ENCODE data around the gene AVPR1A.
"Not testable (repeated sequence)": the region's sequence is repeated elsewhere in the genome, so short reads cannot be mapped to it uniquely, and the experiment has no call there.

Gene AVPR1A

DNA sequence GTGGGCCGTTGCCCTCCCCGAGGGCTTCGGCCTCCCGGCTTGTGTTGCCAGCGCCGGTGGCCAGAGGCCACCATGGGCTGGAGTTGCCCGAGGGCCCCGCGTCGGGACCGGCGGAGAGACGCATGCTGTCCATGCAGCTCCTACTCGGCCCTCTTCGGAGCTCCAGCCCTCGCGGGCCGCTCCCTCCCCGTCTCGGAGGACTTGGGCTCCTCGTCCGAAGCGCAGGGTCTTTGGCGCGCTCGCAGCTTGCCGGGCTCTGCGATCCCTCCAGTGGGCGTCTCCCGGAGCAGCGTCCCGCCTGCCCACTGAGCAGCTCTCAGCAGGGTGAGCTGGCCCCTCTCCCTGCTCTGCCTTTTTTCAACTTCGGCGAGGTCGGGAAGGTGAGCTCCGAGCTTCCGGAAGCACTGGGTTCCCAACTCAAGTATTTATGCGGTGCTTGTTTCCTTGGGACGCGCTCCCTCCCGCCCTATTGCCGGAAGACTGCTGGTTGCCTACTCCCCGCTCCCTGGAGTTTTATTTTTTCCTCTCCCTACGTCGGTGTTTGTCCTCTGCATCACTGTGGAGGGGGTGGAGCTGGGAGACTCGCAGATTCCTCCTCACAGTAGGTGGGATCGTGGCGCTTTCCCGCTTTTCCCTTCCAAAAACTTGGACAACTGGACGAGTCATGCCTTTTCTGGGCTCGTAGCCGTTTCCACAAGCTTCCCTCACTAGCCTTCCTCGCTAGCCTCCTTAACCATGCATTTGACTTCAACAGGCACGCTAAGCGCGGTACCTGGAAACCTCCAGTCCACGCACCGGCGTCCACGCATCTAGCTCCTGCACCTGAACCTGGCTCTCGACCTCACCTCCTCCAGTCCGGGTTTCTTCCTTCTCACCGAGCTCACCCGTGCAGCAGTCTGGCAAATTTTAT lies at the start of gene AVPR1A:
Gene AVPR1A (minus strand): TSS at position 489 of the 910 bp plus-strand sequence. CDS start 365 bp downstream, at position 124.
- peak in 3 of 51 donors; percentile 2 to 30 (median 21) for DNase-seq

DNA sequence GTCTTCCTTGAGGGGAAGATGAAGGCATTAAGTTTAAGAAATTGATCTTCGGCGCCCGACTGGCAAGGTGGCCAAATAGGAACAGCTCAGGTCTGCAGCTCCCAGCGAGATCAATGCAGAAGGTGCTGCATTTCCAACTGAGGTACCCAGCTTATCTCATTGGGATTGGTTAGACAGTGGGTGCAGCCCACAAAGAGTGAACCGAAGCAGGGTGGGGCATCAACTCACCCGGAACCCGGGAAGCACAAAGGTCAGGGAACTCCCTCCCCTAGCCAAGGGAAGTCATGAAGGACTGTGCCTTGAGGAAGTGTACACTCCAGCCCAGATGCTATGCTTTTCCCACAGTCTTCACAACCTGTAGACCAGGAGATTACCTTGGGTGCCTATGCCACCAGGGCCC lies 45.2 kb upstream of the AVPR1A start:
- no peak for DNase-seq

- no peak for DNase-seq
These were observed 28.2 kb upstream of the AVPR1A start for GRCh38 chr12:63179224-63179623.

DNA sequence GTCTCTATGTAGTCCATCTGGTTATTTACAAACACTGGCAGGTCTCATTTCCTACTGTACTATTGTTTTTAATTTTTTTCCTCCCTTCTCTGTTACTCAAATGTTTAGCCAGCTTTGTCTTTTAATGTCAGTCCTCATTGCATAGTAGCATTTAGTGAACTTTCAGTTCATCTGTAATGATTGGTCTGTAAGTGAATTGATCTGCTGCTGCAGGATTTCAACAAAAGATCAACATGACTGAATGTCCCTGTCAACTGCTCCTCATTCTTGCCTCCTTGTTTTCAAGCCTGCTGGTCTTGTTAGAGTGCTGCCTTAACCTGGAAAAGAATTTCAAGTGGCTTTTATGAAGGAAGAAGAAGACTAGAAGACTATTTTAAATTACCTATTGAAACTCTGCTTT lies 19.3 kb upstream of the AVPR1A start:
- no peak for DNase-seq

DNA sequence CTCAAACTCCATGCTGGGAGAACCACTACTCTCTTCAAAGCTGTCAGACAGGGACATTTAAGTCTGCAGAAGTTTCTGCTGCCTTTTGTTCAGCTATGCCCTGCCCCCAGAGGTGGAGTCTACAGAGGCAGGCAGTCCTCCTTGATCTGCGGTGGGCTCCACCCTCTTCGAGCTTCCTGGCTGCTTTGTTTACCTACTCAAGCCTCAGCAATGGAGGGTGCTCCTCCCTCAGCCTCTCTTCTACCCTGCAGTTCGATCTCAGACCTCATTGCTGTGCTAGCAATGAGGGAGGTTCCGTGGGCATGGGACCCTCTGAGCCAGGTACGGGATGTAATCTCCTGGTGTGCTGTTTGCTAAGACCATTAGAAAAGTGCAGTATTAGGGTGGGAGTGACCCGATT lies 16.7 kb upstream of the AVPR1A start:
- not testable (repeated sequence) for DNase-seq

GRCh38 chr12:63164911-63165310 lies 13.9 kb upstream of the AVPR1A start:
- DNase-seq: no peak

DNA sequence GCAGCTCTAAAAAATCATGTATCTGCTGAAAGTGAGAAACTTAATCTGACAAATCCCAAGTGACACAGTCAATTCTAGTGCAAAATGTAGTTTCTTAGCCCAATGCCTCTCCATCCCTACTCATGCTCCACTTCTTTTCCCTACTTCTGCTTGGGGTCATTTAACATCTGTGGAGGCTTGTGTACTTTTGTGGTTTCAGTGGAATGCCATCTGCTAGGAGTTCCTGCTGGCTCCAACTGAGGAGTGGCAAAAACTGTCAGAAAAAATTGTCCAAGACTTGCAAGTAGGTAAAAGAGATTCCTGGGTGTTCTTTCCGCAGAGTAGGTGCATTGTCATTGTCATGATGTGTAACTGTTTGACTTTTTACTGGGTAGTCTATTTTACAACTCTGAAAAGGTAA lies 12.5 kb upstream of the AVPR1A start:
- no peak for DNase-seq

GRCh38 chr12:63155375-63155774 lies 4.4 kb upstream of the AVPR1A start:
- DNase-seq: no peak

DNA sequence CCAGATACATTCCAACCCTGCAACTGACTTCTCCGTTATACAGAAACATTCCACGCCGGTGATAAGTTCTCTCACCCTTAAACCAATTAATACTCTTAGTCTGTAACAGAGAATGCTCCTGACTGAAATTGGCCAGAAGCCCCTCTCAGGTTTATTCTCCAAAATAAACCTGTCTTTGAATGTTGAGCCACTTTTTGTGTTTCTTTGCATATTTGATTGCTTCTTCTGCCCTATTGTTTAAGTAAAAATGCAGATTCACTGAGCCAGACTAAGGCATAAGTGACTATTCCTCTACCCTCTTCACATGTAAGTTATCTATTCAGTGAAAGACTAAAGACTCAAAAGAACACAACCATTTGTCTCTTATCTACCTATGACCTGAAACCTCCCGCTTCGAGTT lies 3.6 kb upstream of the AVPR1A start:
- no peak for DNase-seq

- no peak for DNase-seq
These were observed 1.3 kb upstream of the AVPR1A start for GRCh38 chr12:63152321-63152700.

GRCh38 chr12:63151623-63152320 lies 771 bp upstream of the AVPR1A start:
- peak in 17 of 51 donors; percentile 4 to 46 (median 14) for DNase-seq

- DNase-seq: no peak
These were observed 890 bp downstream of the AVPR1A start for GRCh38 chr12:63149909-63150712.

DNA sequence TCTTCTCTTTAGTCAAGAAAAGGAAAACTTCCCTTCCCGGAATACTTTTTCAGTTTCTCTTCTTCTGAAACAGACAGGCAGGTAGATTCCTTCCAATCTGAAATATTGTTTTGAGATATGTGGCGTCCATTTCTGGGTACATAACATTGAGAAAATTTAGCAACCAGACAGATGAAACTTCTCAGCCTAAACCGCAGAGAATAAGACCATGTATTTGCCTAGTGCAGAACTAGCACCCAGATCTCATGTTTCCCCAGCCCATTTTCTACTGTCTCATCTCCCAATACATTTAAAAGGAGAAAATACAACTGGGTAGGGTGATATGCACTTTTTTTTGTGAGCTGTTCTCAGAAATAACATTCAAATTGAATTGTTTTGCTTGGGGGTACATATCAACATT lies 6.4 kb downstream of the AVPR1A start:
- no peak for DNase-seq

DNA sequence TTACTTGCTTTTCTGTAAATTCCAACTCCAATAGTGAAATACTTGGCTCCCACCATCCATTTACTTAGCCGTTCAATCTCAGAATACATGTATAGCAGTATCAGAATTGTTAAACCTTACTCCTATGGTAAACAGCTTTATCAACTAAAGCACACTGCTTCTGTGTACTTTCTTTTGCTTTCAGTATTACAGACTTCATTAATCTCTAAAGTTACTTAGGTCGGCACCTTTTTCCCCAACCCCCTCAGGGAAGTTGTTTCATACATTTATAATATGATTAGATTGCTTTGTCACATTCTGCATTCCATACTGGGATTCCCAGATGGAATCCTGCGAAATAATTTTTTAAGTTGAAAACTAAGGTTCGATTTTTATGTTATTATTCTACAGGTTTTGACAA lies 12.5 kb downstream of the AVPR1A start:
- no peak for DNase-seq

DNA sequence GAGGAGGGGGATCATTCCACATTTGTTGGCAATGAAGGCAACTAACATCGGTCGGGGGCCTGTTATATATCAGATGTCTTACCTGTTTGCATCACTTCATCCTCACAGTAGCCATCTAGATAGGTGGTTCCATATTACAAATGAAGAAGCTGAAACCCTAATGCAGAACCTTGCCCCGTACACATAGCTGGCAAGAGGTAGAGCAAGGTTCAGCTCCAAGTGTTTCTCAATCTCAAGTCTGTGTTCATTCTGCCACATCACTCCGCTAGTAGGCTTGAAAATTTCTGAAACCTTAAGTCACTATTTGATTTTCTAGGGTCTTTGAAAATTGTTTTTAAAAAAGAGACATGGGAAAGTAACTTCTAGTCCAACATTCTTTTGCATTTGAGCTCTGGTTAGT lies 17.0 kb downstream of the AVPR1A start:
- no peak for DNase-seq

DNA sequence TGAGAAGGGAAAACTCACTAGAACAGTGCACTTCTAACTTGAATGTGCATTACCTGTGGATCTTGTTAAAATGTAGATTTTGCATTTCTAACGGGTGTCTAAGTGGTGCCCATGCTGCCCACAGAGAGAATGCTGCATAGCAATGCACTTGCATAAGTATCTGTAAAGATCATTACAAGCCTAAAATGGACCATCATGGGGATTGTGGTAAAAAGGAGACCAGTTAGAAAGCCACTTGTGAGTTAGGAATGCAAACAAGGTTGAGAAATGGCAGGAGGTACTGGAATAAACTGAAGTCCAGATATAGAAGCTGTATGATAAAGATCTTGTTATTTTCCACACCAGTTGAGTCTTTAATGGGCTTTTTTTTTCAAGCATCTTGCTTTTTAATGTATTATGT lies 18.8 kb downstream of the AVPR1A start:
- no peak for DNase-seq

- no peak for DNase-seq
These were observed 21.1 kb downstream of the AVPR1A start for GRCh38 chr12:63129927-63130326.

- DNase-seq: no peak
These were observed 26.2 kb downstream of the AVPR1A start for GRCh38 chr12:63124778-63125177.

DNA sequence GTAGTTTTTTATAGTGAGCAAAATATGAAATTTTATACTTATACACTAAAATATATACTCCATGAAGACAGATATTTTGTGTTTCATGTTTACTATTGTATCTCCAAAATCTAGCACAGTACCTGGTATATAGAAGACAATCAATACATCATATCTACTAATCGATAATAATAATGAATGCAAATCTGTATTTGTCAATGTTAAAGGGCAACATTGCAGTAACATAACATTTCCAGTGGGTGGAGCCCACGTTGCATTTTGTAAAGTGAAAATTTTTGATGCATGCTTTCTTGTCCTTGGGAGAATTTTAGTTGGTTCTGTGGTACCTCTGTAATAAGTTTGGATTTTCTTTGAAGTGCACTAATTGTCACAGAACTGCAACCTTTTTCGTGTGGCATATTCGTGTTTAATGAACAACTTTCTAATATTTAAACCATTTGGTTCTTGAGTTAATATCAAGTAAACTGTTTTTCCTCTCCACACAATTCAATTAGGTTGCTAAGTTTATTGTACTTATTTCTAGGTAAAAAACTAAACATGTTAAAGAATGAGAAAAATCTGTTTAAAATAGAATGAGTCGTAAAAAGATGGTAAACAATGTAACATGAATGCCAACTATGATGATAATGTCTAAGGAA lies 47.4 kb downstream of the AVPR1A start:
- DNase-seq: peak in 2 of 51 donors; percentile 2 to 8

- no peak for DNase-seq
These were observed 49.1 kb downstream of the AVPR1A start for GRCh38 chr12:63101920-63102319.

DNA sequence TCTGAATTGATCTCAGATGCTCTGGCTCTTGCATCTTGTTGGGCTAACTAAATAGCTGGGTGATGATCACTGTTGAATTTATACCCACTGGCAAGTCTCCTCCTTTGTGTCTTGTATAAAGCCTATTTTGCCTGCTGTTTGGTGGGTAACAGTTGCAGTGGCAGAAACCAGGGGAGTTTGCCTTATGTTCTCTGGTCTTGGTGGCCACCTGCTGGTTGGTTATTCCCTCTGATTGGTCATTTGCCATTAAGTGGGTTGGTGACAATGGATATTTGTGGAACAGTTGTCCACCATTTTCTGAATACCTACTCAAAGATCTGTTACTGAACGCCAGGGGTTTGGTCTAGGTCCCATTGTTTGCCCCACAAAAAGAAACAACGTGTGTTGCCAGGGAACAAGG lies 52.1 kb downstream of the AVPR1A start:
- DNase-seq: no peak
